GM12892 (cell line): ENCODE measurements around the gene AGRN.

ENCODE experiments used
- POLR2A ChIP-seq: IDR thresholded peaks from 2 replicates; pipeline ENCODE4 v1.6.1; 2011; ENCODE audit warnings: low read depth, low read length, control low read depth
- POLR2AphosphoS5 ChIP-seq: IDR thresholded peaks from 2 replicates; pipeline ENCODE4 v1.6.1; 2011; ENCODE audit warnings: low read depth, low read length, control low read depth
- TAF1 ChIP-seq: IDR thresholded peaks from 2 replicates; pipeline ENCODE4 v1.6.1; 2011; ENCODE audit warnings: low read depth, mild to moderate bottlenecking, control low read depth, low read length, borderline replicate concordance

DNA sequence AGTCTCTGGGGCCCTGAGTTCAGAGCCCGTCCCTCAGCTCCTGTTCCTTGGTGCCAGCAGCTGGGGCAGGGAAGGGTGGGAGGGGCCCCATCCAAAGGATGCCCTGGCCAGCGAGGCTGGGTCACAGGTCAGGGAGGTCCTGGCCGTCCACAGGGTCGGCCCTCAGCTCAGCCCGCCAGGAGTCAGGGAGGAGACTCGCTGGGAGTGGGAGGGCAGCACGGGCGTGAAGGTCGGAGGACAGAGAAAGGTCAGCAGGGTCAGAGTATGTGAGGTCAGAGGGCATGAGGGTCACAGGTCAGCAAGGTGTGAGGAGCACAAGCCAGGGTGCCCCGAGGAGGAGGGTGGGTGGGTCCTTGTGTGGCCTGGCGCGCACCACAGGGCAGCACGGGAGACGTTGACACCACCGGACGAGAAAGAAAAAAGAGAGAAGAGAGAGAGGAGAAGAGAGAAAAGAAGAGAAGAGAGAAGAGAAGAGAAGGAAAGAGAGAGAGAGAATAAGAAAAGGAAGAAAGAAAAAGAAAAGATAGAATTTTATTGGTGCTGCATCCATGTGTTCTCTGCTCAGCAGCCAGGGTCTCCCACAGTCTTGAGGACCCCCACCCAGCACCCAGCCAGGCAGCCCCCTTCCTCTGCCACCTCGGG lies 45.1 kb upstream of the AGRN start:
- no peak for TF ChIP-seq POLR2A
- TF ChIP-seq POLR2AphosphoS5, result no peak
- TF ChIP-seq TAF1, result no peak
